GM18867 (cell line): ENCODE results near the gene OR5K1.
A peak's percentile ranks its signal among the peaks of the same experiment; 100 is the strongest.

ENCODE experiments used
- ATAC-seq: cut with Tn5 transposase; IDR thresholded peaks from one replicate; pipeline ENCODE4 v1.9.1; 2021; ENCODE audit warnings: mild to moderate bottlenecking, moderate library complexity; ENCODE audit not compliant: unreplicated experiment

OR5K1 gene

DNA sequence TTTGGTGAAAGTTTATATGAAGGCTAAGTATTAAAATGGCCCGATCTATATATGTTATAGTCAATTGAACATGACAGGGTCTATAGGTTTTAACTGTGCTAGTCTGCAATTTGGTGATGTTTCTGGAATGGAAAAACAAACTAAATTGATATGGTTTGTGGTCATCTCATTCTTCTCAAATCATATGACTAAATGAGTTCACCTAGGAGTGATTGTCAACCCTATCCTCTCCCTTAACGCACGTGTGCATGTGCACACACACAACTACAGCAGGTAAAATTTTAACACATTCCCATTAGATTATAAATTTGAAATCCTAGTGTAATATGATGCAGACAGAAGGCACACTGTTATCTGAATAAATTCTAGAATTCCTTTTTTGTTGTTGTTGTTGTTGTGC is 50.7 kb downstream of the OR5K1 start:
- ATAC-seq: no peak

DNA sequence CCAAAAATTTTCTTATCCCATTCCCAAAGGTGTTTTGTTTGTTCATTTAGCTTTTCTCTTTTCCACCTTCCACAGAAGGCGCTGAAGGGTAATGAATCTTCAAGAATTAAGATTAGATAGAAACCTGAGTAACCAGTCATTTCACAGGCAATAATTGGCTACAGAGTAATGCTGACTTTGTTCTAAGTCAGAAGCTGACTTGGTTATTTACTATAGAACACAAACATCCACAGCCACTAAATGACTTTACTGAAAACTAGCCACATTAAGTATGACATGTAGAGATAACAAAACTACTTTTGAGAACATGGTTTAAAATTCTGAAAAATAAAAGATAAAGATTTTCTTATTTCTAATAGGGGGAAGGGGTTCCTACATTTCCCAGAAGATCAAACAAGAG is 51.9 kb downstream of the OR5K1 start:
- no peak for ATAC-seq

DNA sequence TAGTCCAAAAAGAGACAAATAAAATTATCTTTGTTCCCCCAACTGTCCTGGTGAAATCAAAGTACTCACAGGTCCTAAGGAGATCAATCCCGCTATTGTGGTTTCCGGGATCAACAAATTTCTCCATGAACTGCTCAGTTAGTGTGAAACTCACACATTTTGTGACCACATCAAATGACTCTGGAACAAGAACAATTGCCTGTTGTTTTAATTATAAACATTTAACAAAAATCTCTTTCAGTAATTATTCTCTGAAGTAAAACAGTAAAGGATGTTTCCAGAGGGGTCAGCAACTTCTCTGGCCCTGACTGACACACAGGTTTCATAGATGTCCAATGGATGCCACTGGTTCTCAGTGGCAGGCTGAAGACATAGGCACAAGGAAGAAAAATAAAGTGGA is 55.8 kb downstream of the OR5K1 start:
- ATAC-seq: no peak

DNA sequence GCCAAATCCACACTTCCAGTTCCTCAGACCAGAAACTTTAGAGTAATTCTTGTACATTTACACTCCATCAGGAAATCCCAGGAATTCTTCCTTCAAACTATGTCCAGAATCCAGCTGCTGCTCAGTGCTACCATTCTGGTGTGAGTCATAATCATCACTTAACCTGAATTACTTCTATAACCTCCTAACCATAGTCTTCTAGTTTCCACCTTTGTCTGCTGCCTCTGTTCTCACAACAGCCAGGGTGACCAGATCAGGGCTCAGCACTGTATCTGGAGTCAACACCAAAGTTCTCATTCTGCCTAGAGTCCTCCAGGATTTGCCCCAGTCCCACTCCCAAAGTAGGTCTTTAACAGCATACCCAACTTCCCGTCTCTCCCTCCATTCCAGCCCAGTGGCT is 56.4 kb downstream of the OR5K1 start:
- ATAC-seq: no peak

DNA sequence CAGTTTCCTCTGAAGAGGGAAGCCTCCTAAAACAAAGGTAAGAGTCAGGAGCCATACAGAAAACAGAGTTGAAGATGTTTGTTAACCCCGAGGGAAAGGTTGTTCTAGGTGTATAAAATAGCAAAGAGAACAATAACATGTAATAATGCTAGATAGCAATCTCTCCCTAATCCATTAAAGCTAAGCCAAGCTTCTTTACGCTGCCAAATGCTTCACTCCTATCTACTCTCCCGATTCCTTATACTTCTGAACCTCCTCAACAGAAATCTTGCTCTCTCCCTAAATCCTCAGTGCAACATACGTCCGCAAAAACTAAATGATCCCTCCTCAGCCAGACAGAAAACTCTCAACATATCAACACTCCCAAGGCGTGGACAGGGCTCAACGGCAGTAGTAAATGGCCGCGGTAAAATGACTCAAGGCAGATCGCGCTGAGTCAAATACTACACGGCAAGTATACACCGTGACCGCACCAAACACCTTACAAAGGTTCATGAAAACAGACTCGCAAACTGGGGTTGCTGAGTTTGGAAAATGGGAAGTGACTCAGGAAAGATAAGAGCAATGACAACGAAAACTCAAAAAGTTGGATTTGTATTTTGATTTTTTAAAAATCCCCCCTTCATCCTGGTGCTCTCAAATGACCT is 59.0 kb downstream of the OR5K1 start:
- peak; percentile 41 for ATAC-seq
